GM18520 (cell line): Measurements from ENCODE around the gene ALOXE3.
A peak's percentile ranks its signal among the peaks of the same experiment; 100 is the strongest.

Experiments
- ATAC-seq: cut with Tn5 transposase; IDR thresholded peaks from one replicate; pipeline ENCODE4 v1.9.1; 2021; ENCODE audit not compliant: unreplicated experiment

The ALOXE3 gene

DNA sequence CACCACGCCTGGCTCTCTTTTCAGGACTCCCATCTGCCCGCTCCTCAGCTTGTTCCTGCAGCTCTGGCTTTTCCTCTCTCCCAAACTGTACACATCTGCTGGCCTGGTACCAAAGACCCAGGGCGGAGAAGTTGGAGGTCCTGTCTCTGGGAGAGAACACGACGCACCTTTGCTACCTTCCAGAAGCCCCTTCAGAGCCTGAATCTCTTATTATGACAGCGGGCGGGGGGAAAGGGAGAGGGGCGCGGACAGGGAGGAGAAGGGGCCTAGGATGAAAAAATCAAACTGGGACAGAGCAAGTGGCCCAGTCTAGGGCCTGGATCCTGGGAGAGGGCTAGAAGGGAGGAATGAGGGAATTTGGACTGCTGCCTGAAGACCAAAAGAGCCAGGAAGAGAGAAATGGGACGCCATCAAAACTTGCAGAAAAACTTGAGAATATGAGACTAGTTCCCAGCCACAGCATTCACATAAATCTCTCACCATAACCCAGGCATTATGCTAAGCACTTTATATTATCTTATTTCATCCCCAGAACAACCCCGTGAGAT, 36.4 kb upstream of the ALOXE3 start:
- no peak for ATAC-seq

DNA sequence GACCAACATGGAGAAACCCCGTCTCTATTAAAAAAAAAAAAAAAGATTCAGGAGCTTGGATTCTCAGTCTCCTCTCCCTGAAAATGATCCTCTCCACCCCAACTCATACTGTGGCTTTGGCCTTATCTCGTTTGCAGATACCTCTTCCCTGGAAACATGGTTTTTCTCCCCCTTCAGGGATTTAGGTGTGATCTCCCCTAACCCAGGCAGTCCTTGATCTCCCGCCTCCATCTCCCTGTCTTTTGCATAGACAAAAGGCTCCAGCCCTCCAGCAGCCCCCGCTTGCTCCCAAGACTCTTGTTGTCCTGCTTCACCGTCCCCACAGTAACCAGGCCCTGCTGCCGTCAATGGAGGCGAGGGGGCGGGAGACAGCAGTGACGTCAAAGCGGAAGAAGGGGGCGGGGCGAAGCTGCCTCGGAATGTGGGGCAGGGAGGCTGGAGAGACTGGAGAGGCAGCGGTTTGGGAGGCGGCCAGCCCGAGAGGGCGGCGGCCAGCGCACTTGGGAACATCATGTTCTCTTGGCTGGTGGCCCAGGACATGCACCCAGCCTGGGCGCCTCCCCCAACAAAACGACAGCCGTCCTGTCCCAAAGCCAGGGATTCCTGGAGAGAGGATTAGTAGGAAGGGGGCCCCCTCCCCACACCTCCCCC, 35.8 kb upstream of the ALOXE3 start:
- no peak for ATAC-seq

DNA sequence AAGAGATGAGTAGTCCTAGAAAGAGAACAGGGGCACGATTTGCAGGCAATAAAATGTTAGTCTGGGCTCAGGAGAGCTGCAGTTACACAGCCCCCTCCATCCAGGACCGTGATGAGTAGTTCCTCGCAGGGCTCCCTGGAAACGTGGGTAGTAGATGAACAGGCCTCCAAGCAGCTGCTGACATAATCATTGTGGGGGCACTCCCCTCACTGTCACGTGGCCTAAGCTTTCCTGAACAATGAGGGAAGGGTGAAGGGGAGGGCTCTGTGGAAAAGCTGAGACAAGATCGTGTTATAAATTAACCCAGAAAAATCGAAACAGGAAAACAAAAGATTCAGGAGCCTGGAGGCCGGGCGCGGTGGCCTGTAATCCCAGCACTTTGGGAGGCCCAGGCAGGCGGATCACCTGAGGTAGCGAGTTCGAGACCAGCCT, 35.2 kb upstream of the ALOXE3 start:
- no peak for ATAC-seq

DNA sequence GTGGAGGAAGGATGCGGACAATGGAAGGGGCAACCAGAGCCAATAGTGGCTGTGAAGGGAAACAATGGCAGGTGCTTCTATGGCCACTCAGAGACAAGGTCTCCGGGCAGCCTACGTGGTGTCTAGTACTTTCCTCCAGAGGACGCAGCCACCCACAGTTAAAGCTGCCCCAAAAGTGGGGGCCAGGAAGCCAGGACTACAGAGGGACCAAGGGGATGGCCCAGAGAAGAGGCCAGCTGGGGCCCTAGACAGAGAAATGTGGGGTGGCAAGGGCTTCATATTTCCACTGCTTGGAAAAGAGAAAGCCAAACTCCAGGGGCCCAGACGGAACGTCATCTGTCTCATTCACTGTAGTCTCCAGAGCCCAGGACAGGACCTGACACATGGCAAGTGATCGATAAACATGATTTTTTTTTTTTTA, 34.7 kb upstream of the ALOXE3 start:
- no peak for ATAC-seq

DNA sequence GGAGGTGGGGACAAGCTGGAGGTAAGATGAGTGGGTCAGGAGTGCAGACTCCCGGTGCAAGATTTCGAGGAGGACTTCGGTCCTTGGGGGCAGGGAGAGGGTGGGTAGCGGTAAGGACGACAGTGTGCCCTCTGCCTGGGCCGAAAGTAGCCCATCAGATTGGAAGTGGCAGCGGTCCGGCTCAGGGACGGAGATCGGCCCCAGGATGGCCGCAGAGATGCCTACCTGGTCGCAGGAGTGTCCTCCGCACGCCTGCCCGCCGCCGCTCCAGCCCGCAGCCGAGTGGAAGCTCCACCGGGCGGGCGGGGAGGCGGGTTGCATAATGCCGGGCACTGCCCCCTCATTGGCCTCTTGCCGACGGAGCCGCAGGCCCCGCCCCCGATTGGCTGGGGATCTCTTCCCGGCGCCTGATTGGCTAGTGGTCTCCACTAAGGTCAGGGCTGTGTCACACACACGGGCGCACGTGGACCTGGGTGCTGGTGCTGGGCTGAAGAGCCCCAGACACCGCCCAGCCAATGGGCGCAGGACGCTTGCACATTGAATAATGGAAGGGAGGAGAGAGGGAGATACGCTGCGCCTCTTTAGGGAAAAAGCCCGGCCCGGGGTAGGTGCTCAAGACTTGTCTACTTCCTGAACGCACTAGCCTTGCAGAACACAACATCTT, 33.9 kb upstream of the ALOXE3 start, which contains the start of gene PER1:
TSS of gene PER1 (minus strand) at position 293 of the 664 bp plus-strand sequence. CDS start 1,698 bp downstream, outside the sequence.
- ATAC-seq: peak; percentile 30

DNA sequence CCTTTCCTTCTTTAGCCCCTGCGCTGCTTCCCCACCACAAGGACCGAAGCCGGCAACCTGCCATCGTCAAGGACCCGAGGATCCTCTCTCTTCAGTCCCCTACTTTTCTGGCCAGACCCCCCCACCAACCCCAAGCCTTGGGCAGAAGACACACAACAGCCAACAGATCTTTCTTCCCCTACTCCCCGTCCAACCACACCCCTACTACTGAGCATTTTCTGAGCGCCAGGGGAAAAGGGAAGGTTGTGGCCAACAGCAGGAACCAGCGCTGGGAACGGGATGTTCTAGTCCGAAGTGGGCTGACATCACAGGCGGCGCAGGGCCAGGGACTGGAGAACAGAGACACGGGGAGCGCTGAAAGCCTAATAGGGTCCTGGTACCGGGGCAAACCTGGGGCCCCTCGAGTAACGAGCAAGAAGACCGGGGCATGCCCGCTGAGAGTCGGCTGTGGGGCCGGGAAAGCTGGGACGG, 33.4 kb upstream of the ALOXE3 start:
- ATAC-seq: no peak

DNA sequence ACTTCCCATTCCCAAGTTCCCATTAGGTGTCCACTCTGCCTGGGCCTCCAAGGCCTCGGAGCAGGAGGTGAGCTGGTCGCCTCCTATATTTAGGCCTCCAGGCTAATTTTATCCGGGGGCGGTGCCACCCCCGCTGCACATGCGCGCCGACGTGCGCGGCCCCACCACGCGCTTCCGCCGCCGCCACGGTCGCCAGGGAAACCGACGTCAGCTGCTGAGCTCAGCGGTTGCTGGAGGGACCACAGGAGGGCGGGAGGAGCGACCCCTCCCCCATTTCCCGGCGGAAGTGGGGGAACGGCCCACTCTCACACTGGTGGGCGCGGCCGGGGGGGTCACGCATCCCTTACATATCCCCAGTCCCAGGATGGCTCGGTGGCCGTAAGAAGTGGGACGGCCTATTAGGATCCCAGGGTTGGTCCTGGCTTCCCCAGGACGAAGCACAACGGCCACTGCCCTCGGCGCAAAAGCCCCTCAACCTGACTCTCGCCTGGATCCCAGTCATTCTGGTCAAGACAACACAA, 32.9 kb upstream of the ALOXE3 start:
- ATAC-seq: peak; percentile 35

DNA sequence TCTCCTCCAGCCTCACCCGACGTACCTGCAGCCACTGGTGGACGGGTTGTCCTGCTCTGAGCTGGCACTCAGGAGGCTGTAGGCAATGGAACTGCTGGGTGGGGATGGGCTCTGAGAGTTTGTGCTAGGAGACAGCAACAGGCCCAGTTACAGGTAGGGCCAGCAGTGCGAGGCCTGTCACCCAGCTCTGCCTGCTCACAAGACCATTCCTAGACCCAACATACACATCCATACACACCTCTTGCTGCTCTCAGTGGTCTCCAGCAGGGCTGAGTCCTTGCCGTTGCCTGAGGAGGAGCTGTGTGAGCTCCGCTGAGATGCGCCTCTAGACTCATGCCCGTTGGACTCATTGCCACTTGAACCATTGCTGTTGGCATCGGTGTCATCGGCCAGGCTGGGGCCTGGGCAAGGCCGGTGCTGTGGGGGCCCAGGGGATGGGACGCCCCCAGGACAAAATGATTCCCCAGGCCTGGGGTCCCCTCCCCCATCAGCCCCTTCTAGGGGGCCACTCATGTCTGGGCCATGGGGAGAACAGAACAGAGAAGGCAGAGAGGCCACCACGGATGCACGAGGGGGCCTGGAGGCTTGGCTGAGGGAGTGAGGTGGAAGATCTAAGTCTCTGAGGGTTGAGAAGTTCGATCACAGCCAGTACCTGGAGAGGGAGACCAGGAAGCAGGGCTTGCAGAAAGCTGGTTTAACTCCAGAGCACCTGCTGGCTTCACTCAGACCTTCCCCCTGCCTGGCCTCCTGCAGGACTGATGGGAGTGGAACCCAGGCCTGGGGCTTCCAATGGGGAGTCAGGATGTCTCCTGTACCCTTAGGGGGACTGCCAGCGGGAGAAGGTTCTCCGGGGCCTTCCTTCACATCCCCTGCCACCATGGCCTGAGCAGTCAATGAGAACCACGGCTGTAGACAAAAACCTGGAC, 32.1 kb upstream of the ALOXE3 start:
- ATAC-seq: no peak

DNA sequence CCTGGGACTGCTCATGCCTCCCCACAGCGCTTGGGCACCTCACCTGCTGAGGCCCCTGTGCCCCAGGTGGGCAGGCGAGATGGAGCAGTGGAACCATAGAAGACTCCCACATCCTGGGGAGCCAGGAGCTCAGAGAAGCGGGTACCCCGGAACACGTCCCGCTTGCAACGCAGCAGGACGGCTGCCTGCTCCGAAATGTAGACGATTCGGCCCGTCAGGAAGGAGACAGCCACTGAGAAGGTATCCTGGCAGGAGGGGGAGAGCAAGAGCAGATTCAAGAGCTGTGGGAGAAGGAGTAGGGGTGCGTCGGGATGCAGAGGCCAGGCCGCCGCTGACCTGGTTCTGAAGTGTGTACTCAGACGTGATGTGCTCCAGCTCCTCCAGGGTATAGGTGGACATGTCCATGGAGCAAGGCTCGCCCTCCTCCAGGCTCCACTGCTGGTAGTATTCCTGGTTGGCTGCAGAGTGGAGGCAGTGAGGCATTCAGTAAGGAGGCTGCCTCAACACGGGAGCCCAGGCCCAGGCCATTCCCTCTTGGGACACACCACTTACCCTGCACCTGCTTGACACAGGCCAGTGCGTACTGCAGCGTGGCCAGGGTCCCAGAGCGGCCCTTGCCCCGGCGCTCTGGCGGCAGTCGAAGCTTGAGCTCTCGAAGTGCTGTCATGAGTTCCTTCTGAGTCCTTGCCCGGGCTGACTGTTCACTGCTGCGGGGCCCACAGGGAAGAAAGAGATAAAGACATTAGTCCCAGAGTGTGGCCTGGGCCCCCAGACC, 31.3 kb upstream of the ALOXE3 start:
- ATAC-seq: no peak

DNA sequence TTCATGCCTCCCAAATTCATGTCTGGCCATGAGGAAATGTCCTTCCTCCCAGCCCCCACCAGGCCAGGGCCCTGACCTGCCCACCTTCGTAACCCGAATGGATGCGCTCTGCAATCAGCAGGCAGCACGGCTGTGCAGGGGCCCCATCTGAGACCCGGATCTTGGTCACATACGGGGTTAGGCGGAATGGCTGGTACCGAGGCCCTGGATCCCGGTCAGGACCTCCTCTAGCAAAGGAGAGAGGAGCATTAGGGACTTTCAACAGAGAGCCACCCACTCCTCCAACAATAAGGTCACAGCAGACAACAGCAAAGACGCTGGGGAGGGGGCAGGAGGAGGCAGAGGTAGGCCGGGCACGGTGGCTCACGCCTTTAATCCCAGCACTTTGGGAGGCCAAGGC, 30.2 kb upstream of the ALOXE3 start:
- ATAC-seq: no peak

DNA sequence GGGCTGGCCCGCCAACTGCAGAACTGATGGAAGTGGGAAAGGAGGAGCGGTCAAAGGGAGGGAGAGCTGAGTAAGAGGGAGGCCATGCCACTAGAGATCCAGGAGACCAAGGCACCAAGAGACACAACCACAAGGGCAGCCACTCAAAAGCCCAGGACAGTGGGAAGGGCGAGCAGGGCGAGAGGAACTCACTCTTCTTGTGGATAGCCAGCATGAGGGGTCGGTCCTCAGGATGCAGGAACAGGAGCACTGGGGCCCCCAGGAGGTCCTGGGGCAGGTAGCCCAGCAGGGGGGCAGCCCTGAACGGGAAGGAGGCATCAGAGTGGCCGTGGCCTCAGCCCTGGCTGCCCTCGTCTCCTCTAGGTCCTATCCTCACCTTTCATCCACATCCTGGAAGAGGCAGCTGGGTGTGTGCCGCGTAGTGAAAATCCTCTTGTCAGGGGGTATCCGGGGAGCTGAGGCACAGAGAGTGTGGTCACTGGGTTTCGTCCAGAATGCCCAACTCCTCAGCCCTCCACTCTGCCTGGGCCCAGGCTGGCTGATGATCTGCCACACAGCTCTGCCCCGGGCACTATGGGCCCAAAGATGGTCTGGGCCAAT, 29.6 kb upstream of the ALOXE3 start:
- no peak for ATAC-seq

DNA sequence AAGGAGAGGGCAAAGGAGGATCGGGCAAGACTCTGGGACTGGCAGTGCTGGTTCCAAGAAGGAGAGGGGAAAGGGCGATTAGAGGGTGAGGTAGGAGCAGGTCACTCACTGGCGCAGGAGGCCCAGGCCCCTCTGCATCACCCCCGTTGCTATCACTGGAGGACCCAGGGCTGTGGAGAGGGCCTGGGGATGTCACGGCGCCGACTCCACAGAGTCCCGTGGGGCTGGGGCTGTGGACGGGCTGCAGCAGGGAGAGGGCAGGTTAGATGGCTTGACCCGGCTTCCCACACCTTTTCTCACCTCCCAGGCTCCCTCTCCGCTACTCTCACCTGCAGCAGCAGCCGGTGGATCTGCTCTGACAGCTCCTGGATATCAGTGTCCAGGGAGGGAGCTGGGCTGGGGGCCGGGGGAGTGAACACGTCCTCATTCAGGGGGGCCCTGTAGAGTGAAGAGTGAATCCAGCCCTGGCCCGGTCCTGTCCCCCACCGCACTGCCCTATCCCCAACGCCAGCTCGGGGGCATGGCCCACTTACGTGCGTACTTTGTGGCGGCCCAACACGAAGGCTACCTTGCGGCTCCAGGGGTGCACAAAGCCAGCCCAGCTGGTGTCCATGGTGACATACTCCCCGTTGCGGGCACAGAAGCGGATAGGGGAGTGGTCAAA, 29.0 kb upstream of the ALOXE3 start:
- ATAC-seq: no peak

DNA sequence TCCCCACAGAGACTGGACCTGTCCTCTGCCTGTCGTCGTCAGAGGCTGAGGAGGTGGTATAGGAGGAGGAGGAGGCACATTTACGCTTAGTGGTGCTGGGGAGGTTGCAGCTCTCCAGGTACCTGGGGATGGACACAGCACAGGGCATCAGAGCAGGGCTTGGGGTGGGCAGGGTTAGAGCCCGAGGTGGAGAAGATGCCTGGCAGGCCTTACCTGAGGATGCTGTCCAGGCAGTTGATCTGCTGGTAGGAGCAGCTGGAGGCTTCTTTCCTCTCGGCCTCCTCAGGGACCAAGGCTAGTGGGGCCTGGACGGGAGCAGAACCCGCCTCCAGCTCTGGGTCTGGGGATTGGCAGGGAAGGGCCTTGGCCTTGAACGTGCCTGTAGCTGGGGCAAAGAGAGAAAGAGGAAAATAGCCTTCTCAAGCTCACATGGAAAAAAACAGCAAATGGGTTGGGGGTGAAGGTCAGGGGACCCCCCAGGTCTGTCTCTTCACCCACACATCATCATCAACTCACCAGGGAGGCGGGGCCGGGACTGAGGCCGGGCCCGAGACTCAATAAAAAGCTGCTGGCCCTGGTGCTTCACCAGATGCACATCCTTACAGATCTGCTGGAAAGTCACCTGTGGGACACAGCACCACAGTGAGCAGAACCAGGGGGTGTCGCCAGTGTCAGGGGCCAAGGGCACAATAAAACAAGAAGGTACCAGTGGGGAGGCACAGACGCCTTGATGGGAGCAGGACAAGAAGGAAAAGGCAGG, 28.2 kb upstream of the ALOXE3 start:
- ATAC-seq: no peak

DNA sequence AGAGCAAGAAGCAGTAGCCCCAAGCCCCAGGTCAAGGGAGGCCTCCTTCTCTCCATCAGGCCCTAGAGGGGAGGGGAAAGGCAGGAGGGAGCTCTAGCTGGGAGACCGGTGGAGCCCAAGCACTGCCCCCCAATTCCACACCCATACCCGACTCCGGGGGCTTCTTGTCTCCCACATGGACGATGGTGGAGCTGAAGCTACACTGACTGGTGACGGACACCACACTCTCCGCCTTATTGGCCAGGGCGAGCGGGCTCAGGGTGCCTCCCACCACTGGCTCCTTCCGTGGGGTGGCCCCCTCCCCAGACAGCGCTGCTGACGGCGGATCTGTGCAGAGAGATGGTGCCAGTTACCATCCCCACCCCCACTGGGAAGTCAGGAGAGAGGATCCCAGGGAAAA, 27.5 kb upstream of the ALOXE3 start:
- no peak for ATAC-seq

DNA sequence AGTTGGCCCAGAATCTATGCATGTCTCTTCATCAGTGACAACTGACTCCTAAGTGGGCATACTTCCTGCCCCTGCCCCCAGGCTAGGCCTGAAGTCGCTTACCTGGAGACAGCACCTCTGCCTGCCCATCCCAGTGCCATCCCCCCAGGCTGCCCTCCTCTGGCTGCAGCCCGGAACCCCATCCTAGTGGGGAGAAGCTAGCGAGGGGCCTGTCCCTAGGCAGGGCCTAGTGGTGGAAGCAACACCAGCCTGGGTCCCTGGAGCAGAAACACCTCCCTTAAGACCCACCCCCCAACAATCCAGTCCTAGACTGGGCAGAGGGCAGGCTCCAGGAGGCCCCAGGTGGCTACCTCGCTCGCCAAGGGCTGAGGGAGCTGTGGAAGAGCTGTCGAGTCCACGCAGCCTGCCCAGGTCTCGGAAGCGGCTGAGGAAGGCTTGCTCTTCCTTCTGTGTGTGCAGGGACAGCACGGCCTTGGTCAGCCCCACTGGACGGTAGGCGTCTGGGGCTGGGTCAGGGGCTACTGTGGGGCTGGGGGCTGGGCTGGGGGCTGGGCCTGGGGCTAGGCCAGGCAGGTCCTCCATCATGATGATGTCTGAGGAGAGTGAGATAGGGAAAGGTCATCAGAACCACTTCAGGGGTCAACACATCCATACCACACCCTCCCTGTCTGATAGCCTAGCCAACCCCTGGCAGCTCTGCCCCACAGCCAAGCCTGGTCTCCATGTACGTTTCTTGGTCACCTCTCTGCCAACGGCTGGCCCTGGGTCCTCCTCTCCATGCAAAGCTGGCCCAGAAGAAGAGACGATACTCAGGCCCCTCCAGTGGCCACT, 26.3 kb upstream of the ALOXE3 start:
- ATAC-seq: no peak

DNA sequence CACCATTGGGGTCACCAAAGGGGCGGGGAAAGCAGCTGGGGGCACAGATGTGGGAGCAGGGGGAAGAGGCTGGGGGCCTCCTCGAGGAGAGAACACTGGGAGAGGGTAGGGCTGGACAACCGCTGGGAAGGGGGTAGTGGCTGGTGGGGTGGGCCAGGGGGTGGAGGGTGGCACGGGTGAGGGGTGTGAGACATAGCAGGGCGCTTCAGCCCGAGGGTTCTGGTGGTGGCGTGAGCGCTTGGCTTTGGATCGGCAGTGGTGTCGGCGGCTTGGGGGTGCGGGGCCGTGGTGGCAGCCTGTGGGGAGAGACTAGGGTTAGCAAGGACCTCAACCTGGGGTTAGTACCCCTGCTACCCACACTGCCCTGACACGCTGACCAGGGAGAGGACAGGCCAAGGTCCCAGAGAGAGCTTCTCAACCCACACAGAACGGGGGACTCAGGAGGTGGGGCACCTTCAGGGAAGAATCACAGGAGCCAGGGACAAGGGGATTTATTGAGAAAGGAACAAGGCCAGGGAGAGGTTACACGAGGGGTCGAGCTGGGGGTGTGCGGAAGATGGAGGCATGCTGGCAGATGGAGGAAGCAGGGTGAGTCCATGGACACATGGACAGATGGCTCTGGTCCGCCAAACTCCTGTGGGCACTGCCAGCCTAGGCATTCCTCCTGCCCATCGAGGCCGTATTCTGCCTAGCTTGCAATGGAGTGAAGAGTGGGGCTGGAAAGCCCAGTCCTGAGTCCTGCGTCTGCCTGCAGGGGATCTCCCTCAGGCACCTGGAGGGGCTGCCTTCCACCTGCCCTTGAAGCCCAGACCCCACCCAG, 25.5 kb upstream of the ALOXE3 start:
- no peak for ATAC-seq
